ENCODE results near the gene ITGB2.

Gene ITGB2

GRCh38 chr21:44932408-44933181, 11.9 kb upstream of the ITGB2 start:
- Histone ChIP-seq H2AK5ac (ENCODE audit: low read depth, low read length) (peak overlapping the region; percentile 70), H3K79me1 (ENCODE audit: low read depth, low read length) (no peaks in the 10 kb centered on the region), H2BK120ac (ENCODE audit: low read depth, low read length) (no peak overlapping the region), H3K36me3 (replicated peaks in 1 of 2; ENCODE audit: control insufficient read depth in 2 of 2, insufficient read depth in 2 of 2, low read length in 2 of 2) (no peaks in the 10 kb centered on the region), H3K4me1 (ENCODE audit: control insufficient read depth in 2 of 2, insufficient read depth in 1 of 2, low read depth in 1 of 2, low read length in 2 of 2) (peaks cover 8 to 18% of the 10 kb centered on the region in 2 donors), H3K9ac (ENCODE audit: low read depth, low read length, poor library complexity) (peak overlapping the region; percentile 44), H3K27me3 (ENCODE audit: control insufficient read depth in 3 of 3, insufficient read depth in 3 of 3, low read depth in 1 of 3, low read length in 3 of 3) (peaks cover 30 to 65% (median 56%) of the 10 kb centered on the region in 3 experiments), H2BK12ac (ENCODE audit: low read length) (peak overlapping the region; percentile 41), H4K91ac (ENCODE audit: low read depth, low read length, poor library complexity) (no peak overlapping the region), H3K4me2 (ENCODE audit: insufficient read depth, low read length, poor library complexity, severe bottlenecking) (peak overlapping the region; percentile 57), H3K9me3 (replicated peaks in 1 of 2; ENCODE audit: control insufficient read depth in 2 of 2, insufficient read depth in 1 of 2, low read depth in 1 of 2, low read length in 2 of 2) (peaks cover 0 to 6% of the 10 kb centered on the region in 2 donors), H3K14ac (ENCODE audit: low read length) (peak overlapping the region; percentile 38), H3K27ac (replicated peaks; ENCODE audit: low read length) (no peak overlapping the region), H2BK15ac (ENCODE audit: low read length) (no peak overlapping the region), H4K8ac (ENCODE audit: low read depth, low read length) (no peak overlapping the region), H3K4me3 (ENCODE audit: low read length in 2 of 2) (peak overlapping the region in 1 of 2 donors; percentile 55), H2AFZ (ENCODE audit: low read length) (peak overlapping the region; percentile 59), H3K4ac (ENCODE audit: low read length) (no peak overlapping the region), H3K23ac (ENCODE audit: low read depth, low read length, poor library complexity) (peak overlapping the region; percentile 80), H2BK5ac (ENCODE audit: low read length) (peak overlapping the region; percentile 13), H3K18ac (ENCODE audit: low read length) (peak overlapping the region; percentile 90)
- DNase-seq (ENCODE audit: low spot score), result no peak
- WGBS, 2 donors (ENCODE audit: extremely low coverage in 2 of 2, insufficient read length in 2 of 2, insufficient replicate concordance in 1 of 2), result no CpG with 5 or more reads among the region's 68 CpGs

GRCh38 chr21:44931501-44932407, 11.1 kb upstream of the ITGB2 start:
- Histone ChIP-seq H3K4me1 (ENCODE audit: control insufficient read depth in 2 of 2, insufficient read depth in 1 of 2, low read depth in 1 of 2, low read length in 2 of 2) (peaks cover 14 to 26% of the 10 kb centered on the region in 2 donors), H2BK12ac (ENCODE audit: low read length) (no peak overlapping the region), H3K9ac (ENCODE audit: low read depth, low read length, poor library complexity) (no peak overlapping the region), H3K4me3 (ENCODE audit: low read length in 2 of 2) (peak overlapping the region; percentile 1 to 55), H2BK15ac (ENCODE audit: low read length) (peak overlapping the region; percentile 67), H3K79me1 (ENCODE audit: low read depth, low read length) (no peaks in the 10 kb centered on the region), H3K27me3 (ENCODE audit: control insufficient read depth in 3 of 3, insufficient read depth in 3 of 3, low read depth in 1 of 3, low read length in 3 of 3) (peaks cover 33 to 73% (median 57%) of the 10 kb centered on the region in 3 experiments), H3K14ac (ENCODE audit: low read length) (peak overlapping the region; percentile 38), H2AK5ac (ENCODE audit: low read depth, low read length) (peak overlapping the region; percentile 75), H3K4ac (ENCODE audit: low read length) (no peak overlapping the region), H4K8ac (ENCODE audit: low read depth, low read length) (no peak overlapping the region), H3K18ac (ENCODE audit: low read length) (peak overlapping the region; percentile 90), H2BK120ac (ENCODE audit: low read depth, low read length) (peak overlapping the region; percentile 61), H3K36me3 (replicated peaks in 1 of 2; ENCODE audit: control insufficient read depth in 2 of 2, insufficient read depth in 2 of 2, low read length in 2 of 2) (no peaks in the 10 kb centered on the region), H2AFZ (ENCODE audit: low read length) (peak overlapping the region; percentile 59), H4K91ac (ENCODE audit: low read depth, low read length, poor library complexity) (no peak overlapping the region), H3K27ac (replicated peaks; ENCODE audit: low read length) (no peak overlapping the region), H2BK5ac (ENCODE audit: low read length) (peak overlapping the region; percentile 13), H3K9me3 (replicated peaks in 1 of 2; ENCODE audit: control insufficient read depth in 2 of 2, insufficient read depth in 1 of 2, low read depth in 1 of 2, low read length in 2 of 2) (peaks cover 0 to 6% of the 10 kb centered on the region in 2 donors), H3K23ac (ENCODE audit: low read depth, low read length, poor library complexity) (peak overlapping the region; percentile 80), H3K4me2 (ENCODE audit: insufficient read depth, low read length, poor library complexity, severe bottlenecking) (peak overlapping the region; percentile 57)
- DNase-seq (ENCODE audit: low spot score), result no peak
- WGBS, 2 donors (ENCODE audit: extremely low coverage in 2 of 2, insufficient read length in 2 of 2, insufficient replicate concordance in 1 of 2), result no CpG with 5 or more reads among the region's 78 CpGs

- no peak for DNase-seq (ENCODE audit: low spot score)
- H3K4me2 ChIP-seq (ENCODE audit: insufficient read depth, low read length, poor library complexity, severe bottlenecking), result peak overlapping the region; percentile 33
Observed at GRCh38 chr21:44931137-44931500, 10.4 kb upstream of the ITGB2 start.

More at GRCh38 chr21:44931137-44931500, 10.4 kb upstream of the ITGB2 start:
- Histone ChIP-seq H3K79me1 (ENCODE audit: low read depth, low read length) (no peaks in the 10 kb centered on the region), H2BK15ac (ENCODE audit: low read length) (no peak overlapping the region), H3K23ac (ENCODE audit: low read depth, low read length, poor library complexity) (peak overlapping the region; percentile 68), H3K14ac (ENCODE audit: low read length) (no peak overlapping the region), H3K4me1 (ENCODE audit: control insufficient read depth in 2 of 2, insufficient read depth in 1 of 2, low read depth in 1 of 2, low read length in 2 of 2) (peaks cover 16 to 28% of the 10 kb centered on the region in 2 donors), H2AK5ac (ENCODE audit: low read depth, low read length) (no peak overlapping the region), H2BK5ac (ENCODE audit: low read length) (no peak overlapping the region), H3K9me3 (replicated peaks in 1 of 2; ENCODE audit: control insufficient read depth in 2 of 2, insufficient read depth in 1 of 2, low read depth in 1 of 2, low read length in 2 of 2) (peaks cover 0 to 6% of the 10 kb centered on the region in 2 donors), H2AFZ (ENCODE audit: low read length) (peak overlapping the region; percentile 56), H3K27ac (replicated peaks; ENCODE audit: low read length) (no peak overlapping the region), H3K9ac (ENCODE audit: low read depth, low read length, poor library complexity) (no peak overlapping the region), H3K36me3 (replicated peaks in 1 of 2; ENCODE audit: control insufficient read depth in 2 of 2, insufficient read depth in 2 of 2, low read length in 2 of 2) (no peaks in the 10 kb centered on the region), H3K18ac (ENCODE audit: low read length) (no peak overlapping the region), H4K8ac (ENCODE audit: low read depth, low read length) (no peak overlapping the region), H3K4ac (ENCODE audit: low read length) (no peak overlapping the region), H2BK120ac (ENCODE audit: low read depth, low read length) (no peak overlapping the region), H3K4me3 (ENCODE audit: low read length in 2 of 2) (peak overlapping the region; percentile 1 to 24), H2BK12ac (ENCODE audit: low read length) (no peak overlapping the region), H3K27me3 (ENCODE audit: control insufficient read depth in 3 of 3, insufficient read depth in 3 of 3, low read depth in 1 of 3, low read length in 3 of 3) (peaks cover 40 to 79% (median 61%) of the 10 kb centered on the region in 3 experiments), H4K91ac (ENCODE audit: low read depth, low read length, poor library complexity) (no peak overlapping the region)
- no CpG with 5 or more reads among the region's 19 CpGs for WGBS, 2 donors (ENCODE audit: extremely low coverage in 2 of 2, insufficient read length in 2 of 2, insufficient replicate concordance in 1 of 2)
